ENCODE results near the gene LRRC43.
A peak's percentile ranks its signal among the peaks of the same experiment; 100 is the strongest.
"Not testable (repeated sequence)": the region's sequence is repeated elsewhere in the genome, so short reads cannot be mapped to it uniquely, and the experiment has no call there.

Gene LRRC43

GRCh38 chr12:122155705-122156104 is 27.2 kb upstream of the LRRC43 start:
- no peak for DNase-seq (ENCODE audit: low read depth)

GRCh38 chr12:122158700-122159285 is 24.1 kb upstream of the LRRC43 start:
- no peak for DNase-seq (ENCODE audit: low read depth)

GRCh38 chr12:122159882-122160281 is 23.0 kb upstream of the LRRC43 start:
- no peak for DNase-seq (ENCODE audit: low read depth)

- DNase-seq (ENCODE audit: low read depth) = no peak
Measured at GRCh38 chr12:122160761-122161160, 22.2 kb upstream of the LRRC43 start.

- no peak for DNase-seq (ENCODE audit: low read depth)
Measured at GRCh38 chr12:122161682-122162081, 21.2 kb upstream of the LRRC43 start.

- DNase-seq (ENCODE audit: low read depth) = no peak
Measured at GRCh38 chr12:122162976-122163375, 19.9 kb upstream of the LRRC43 start.

- DNase-seq (ENCODE audit: low read depth) = no peak
Measured at GRCh38 chr12:122166422-122167349, 16.2 kb upstream of the LRRC43 start.

GRCh38 chr12:122167356-122167925 is 15.5 kb upstream of the LRRC43 start:
- DNase-seq (ENCODE audit: low read depth) = no peak

GRCh38 chr12:122168492-122168891 is 14.4 kb upstream of the LRRC43 start:
- DNase-seq (ENCODE audit: low read depth) = no peak

- no peak for DNase-seq (ENCODE audit: low read depth)
Measured at GRCh38 chr12:122171399-122171798, 11.5 kb upstream of the LRRC43 start.

GRCh38 chr12:122172262-122172939 is 10.5 kb upstream of the LRRC43 start:
- no peak for DNase-seq (ENCODE audit: low read depth)

GRCh38 chr12:122174155-122174845 is 8.6 kb upstream of the LRRC43 start, which contains the start of gene IL31:
Gene IL31 (minus strand): TSS chr12:122174221. CDS start chr12:122174172, 49 bp downstream.
- DNase-seq (ENCODE audit: low read depth) = no peak

GRCh38 chr12:122176473-122176872 is 6.5 kb upstream of the LRRC43 start:
- DNase-seq (ENCODE audit: low read depth) = not testable (repeated sequence)

- no peak for DNase-seq (ENCODE audit: low read depth)
Measured at GRCh38 chr12:122183588-122183940, 641 bp downstream of the LRRC43 start.

GRCh38 chr12:122184517-122184916 is 1.6 kb downstream of the LRRC43 start:
- DNase-seq (ENCODE audit: low read depth) = no peak

GRCh38 chr12:122185079-122185478 is 2.2 kb downstream of the LRRC43 start:
- no peak for DNase-seq (ENCODE audit: low read depth)

- no peak for DNase-seq (ENCODE audit: low read depth)
Measured at GRCh38 chr12:122185494-122186082, 2.7 kb downstream of the LRRC43 start.

GRCh38 chr12:122187466-122187865 is 4.5 kb downstream of the LRRC43 start:
- DNase-seq (ENCODE audit: low read depth) = no peak

GRCh38 chr12:122189626-122190475 is 6.9 kb downstream of the LRRC43 start:
- DNase-seq (ENCODE audit: low read depth) = no peak

GRCh38 chr12:122190842-122191668 is 8.1 kb downstream of the LRRC43 start:
- DNase-seq (ENCODE audit: low read depth) = peak; percentile 51
